ENCODE measurements around the gene PPP1R12B. TPM values are rescaled to one million over a fixed set of nuclear protein-coding genes. Genes with fewer than 3 reads are reported as not detected.
"Not testable (repeated sequence)": the region's sequence is repeated elsewhere in the genome, so short reads cannot be mapped to it uniquely, and the experiment has no call there.

The PPP1R12B gene
- total RNA-seq, 1 donor from 2014 or later: 636 TPM

DNA sequence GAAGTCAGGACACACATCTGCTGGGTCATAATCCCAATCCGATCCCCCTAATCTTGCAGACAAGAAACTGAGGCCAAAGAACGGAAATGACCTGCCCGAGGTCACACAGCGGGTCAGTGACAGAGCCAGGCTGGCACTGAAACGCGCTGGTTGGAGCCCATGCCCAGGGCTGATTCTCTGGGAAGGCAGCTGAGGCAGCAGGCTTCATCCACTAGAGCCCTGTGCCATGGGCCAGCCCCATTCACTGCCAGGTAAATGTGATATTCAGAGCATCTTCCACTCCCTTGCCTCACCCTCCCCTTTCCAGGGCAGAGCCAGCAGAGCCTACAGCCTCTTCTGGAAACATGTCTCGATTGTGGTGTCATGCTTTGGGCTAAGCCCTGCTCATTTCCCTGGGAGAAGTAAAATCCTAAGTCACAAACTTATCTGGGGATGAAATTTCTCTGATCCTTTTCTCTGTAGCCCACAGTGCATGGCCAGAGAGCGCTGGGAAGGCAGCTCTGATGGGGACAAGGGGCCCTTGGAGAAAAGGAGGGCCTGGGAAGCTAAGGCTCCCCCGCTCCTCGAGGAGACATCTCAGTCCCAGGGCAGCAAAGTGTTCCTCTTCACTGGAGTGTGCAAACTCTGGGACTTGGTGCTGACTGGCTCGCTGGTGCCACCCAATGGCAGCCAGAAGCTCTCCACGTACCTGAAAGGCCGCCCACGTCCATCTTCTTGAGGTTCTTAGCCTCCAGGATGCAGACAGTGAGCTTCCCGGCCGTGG is 251.4 kb downstream of the PPP1R12B start:
- peak; percentile 76 for ATAC-seq (ENCODE audit: poor library complexity)
- intact Hi-C loops (cut with DNase I): no loop called here

DNA sequence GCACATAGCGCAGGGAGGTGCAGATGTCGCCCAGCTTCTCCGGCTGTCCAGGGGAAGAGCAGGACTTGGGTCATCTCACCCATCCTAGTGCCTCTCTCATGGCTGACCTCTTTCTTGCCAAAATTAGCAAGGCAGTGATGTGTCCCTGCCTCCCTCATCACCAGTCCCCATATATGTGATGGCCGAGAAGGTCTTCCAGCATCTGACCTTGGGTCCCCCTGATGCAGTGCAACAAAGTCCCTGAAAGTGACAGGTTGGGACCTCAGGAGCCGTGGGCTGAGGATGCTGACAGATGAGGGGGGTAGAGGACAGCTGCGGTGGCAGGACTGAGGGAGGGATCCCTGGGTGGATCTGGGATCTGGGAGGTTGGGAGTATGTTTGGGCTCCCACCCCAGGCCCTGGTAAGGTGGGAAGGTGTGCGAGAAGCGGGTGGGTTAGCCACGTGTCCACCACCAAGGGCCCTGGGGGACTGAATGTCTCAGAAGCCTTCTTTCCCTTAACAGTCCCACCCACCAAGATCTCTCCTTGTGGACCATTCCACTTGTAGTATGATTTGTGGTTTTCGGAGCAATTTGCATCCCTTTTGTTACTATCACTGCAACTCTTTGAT is 252.0 kb downstream of the PPP1R12B start:
- DNase-seq (no peak), ATAC-seq (ENCODE audit: poor library complexity) (no peak)
- intact Hi-C loops (cut with DNase I): no loop called here

More for the DNA sequence above, 251.4 kb downstream of the PPP1R12B start:
- DNase-seq: peak; percentile 68

DNA sequence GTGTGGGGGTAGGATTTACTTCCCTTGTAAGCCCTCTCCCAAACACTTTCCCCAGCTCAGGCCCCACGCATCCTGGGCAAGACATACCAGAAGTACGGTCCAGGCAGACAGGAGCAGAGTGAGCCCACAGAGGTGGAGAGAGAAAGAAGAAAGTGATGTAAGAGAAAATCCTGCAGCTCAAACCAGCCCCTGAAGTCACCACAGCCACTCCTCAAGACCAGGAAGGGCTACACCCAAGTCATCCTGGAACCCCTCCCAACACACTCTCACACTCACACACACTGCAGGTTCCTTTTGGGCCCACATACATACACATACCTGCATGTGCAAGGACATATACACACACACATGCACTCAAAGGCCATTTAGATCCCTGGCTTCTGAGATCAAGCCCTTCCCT is 254.9 kb downstream of the PPP1R12B start:
- intact Hi-C loops (cut with DNase I): no loop called here
- ATAC-seq (ENCODE audit: poor library complexity) (no peak), DNase-seq (no peak)

DNA sequence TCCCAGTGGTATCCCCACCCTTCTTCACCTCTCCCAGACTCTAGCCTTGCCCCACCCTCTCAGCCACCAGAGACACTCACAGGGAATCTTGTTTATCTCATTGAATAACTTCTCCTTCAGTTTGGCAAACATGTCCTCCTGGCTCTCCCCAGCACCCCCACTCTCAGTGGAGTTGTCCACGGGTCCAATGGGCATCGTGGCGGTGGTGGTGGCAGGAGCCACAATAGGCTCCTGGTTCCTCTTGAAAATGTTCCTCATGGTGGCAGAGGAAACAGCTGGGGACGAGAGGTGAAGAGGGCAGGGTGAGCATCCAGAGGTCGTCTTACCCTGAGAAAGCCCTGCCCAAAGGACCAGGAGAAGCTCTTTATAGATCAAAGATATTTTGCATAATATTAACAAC is 257.0 kb downstream of the PPP1R12B start:
- ATAC-seq (ENCODE audit: poor library complexity) (no peak), DNase-seq (no peak)
- intact Hi-C loops (cut with DNase I): no loop called here

DNA sequence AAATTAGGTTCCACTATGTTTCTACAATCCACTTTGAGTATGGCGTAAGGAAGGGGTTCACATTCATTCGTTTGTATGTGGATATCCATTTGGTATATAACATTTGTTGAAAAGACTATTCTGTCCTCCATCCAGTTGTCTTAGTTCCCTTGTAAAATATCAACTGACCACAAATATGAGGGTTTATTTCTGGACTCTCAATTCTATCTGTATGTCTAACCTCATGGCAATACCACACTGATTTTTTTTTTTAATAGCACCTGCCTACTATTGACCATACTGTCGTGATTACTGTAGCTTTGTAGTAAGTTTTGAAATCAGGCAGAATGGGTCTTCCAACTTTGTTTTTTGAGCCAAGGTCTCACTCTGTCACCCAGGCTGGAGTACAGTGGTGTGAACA is 263.5 kb downstream of the PPP1R12B start:
- intact Hi-C loops (cut with DNase I); DNase-seq; ATAC-seq (ENCODE audit: poor library complexity): not testable (repeated sequence)

DNA sequence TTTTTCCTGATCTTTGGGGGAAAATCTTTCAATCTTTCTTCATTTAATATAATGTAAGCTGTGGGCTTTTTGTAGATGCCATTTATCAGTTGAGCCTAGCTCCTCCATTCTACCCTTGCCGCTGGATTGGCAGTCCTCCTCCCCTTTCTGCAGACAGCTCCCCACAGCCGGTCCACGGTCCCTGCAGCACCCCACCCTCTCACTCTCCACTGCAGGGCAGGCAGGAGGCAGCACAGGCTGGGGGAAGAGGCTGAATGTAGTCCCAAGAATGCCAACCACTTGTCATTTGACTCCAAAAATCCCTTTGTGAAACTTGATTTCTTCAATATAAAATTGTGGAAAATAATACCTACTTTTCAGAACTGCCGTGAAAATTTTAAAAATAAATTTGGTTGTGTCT is 265.1 kb downstream of the PPP1R12B start:
- no peak for ATAC-seq (ENCODE audit: poor library complexity)
- no peak for DNase-seq
- intact Hi-C loops (cut with DNase I): no loop called here

DNA sequence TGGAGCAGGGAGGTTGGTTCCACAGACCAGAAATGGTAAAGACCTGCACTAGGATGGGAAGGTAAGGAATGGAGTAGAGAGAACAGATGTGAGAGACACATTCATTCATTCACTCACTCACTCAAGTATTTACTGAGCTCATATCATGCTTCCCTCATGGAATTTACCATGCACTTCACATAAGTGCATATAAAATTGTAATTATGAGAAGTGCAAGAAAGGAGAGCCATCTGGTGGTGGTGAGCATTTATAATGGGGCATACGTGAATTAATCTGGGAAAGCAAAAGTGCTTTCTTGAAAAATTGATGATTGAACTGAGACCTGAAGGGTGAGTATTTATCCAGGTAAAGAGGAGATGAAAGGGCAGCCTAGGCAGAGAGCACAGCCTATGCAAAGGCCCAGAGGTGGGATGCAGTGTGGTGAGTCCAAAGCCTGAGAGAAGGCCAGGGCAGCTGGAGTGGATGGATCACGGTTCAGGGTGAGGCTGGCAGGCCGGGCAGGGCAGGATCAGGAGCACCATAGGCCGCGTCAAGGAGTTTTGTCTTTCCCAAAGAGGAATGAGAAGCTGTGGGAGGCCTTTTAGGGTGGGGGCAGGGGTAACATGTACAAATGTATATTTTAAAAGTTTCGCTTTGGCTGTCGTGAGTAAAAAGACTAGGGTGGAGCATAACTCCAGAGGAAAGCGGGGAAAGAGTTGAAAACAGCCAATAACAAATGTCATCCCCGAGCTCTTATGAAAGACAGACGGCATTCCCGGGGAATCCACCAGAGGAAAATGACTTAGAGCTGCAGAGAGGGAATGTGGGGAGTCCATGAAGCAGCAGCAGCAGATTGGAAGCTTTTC is 266.1 kb downstream of the PPP1R12B start:
- DNase-seq; intact Hi-C loops (cut with DNase I); ATAC-seq (ENCODE audit: poor library complexity): not testable (repeated sequence)

DNA sequence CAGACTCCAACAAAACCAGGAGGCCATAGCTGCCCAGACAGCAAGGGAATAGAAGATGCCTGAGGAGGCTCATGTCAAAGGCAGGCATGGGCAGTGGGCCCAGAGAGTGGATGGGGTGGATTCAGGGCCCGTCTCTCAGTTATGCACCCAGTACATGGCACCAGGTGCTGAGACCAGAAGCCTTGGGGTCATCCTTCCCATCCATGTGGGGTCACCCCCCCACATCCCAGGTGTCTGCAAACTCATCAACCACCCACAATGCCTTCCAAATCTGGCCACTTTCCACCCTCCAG is 266.7 kb downstream of the PPP1R12B start:
- DNase-seq; intact Hi-C loops (cut with DNase I): not testable (repeated sequence)
- ATAC-seq (ENCODE audit: poor library complexity): peak; percentile 21

DNA sequence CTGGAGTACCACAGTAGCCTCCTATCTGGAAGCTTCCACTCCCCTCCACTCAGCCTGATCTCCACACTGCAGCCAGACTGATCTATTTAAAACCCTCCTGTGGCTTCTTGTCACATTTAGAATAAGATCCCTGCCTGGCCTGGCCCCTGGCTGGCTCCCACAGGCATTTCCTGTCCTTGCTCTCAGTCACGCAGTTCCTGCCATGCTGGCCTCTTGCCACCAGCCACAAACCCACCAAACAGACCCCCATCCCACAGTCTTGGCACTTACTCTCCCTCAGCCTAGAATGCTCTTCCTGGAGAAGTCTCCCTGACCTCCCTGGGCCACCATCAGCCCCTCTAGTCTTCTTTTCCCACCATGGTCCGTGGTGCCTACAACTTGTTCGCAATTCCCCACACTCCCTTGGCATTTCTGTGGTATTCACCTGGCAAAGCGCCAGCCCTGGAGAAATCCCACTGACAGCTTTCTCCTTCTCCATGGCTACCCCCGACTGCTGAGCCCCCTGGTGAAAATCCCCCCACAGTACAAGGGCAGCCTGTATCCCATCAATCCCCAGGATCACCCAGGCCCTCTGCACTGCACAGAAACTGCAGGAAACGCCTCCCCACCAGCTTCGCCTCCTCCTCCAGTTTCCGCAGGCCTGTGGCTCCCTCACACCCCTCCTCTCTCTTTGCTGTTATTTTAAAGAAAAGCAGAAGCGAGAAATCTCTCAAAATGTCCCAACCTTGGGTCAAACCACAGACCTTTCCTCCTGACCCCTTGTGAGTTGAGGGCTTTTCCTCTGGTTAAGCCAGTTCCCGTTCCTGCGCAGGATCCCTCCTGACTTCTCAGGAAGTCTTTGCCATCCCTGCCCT is 267.2 kb downstream of the PPP1R12B start:
- ATAC-seq (ENCODE audit: poor library complexity) (peak; percentile 77), DNase-seq (no peak)
- intact Hi-C loops (cut with DNase I): no loop called here

DNA sequence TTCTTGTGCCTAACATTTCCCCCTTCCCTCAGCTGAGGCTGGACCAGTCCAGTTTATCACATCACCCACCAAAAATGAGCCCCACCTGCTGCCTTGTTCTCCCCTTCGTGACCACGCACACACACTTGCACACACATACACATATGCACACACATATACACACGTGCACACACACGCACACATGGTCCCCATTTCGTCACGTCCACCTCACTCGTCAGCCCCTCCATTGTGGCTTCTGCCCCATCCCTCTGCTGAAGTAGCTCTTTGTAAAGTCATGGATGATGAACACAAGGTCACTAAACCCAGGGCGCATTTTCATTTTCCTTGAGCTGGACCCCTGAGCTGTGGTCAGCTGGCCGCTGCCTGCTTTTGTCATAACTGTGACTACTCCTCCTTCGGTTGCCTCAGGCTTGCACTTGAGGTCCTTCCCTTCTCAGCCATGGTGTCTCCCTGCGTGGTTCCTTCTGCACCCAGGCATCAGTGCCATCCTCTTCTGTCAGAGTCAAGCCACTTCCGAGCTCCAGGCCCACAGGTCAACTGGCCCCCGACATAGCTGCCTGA is 267.9 kb downstream of the PPP1R12B start:
- ATAC-seq (ENCODE audit: poor library complexity) (no peak), DNase-seq (no peak)
- intact Hi-C loops (cut with DNase I): no loop called here

DNA sequence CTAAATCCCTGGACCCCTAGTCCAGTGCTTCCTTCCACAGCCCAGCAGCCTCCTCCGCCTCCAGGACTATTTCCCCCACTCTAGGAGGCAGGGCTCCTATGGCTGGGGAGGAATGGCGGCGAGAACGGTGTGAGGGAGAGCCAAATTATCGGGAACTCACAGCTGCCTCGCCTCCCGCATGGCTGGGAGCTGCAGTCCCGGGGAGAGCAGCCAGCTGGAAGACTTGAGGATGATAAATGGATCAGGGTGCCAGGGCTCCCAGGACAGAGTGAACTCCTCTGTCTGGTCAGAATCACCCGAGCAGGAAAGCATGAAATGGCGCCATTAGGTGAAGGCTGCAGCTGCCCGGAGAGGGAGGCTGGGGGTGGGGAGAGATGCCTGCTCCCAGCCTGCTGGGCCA is 270.5 kb downstream of the PPP1R12B start:
- intact Hi-C loops (cut with DNase I): not testable (repeated sequence)
- DNase-seq (peak; percentile 57), ATAC-seq (ENCODE audit: poor library complexity) (peak; percentile 50)

DNA sequence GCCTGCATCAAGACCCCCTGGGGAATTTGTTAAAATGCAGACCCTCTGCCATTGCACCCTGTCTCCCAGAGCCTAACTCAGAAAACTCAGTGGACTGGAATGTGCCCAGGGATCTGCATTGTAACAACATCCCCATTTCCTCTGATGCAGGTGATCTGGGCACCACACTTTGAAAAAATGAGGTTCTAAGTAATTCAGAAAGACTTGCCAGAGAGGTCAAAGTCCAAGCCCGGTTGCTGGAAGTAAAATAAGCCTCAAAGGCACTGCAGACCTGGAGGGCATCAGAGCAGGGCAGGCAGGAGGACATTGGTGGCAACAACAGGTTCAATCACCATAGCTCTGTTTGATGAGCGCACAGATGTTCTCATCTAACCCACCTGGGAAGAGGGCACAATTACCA is 271.0 kb downstream of the PPP1R12B start:
- intact Hi-C loops (cut with DNase I): no loop called here
- ATAC-seq (ENCODE audit: poor library complexity): no peak
- no peak for DNase-seq

DNA sequence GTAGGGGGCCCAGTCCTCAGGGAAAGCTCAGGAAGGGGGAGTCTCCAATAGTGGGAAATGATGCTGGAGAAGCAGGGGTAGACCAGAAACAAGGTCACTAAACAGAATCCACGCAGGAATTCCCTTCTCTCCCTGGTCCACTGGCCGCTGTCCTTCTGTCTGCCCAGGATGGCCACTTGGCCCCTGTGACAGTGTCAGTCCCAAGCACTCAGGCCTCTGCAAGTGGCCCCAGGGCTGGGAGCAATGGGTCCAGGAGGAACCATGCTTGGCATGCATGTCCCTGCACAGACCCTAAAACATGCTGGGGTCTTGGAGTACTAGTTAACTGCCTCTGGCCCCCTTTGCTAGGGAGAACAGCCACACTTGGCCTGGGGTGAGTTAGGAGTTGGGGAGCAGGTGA is 271.5 kb downstream of the PPP1R12B start:
- DNase-seq; intact Hi-C loops (cut with DNase I); ATAC-seq (ENCODE audit: poor library complexity): not testable (repeated sequence)

DNA sequence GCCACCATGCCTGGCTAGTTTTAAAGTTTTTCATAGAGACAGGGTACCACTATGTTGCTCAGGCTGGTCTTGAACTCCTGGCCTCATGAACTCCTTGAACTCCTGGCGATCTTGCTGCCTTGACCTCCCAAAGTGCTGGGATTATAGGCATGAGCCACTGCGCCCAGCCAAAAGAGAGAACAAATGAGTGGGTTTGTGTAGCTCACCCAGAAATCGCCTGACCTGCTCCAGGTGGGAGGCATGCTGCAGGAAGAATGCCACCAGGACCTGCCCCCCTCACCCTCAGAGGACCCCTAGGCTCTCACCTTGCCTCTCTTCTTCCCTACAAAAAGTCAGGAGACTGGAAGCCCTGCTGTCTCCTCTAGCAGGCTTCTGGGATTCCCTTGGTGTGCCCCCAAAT is 272.9 kb downstream of the PPP1R12B start:
- DNase-seq (no peak), ATAC-seq (ENCODE audit: poor library complexity) (no peak)
- intact Hi-C loops (cut with DNase I): no loop called here

DNA sequence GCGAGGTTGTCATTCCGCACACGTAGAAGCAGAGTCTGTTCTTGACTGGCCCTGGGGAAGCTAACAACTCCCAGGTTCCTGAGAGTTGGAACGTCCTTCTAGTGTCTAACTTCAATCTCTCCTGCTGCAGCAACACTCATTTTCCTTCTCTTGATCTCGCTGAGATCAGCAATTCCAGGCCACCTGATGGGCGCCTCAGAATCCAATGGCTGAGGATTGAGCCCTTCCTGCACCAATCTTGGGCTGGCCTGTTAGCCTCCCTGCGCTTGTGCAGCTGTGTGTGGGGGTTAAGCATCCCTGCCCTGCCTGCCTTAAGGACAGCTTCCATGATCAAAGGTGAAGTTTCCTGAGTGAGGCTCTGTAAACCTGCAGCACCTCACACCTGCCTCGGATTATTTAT is 273.9 kb downstream of the PPP1R12B start:
- intact Hi-C loops (cut with DNase I): no loop called here
- no peak for DNase-seq
- no peak for ATAC-seq (ENCODE audit: poor library complexity)

DNA sequence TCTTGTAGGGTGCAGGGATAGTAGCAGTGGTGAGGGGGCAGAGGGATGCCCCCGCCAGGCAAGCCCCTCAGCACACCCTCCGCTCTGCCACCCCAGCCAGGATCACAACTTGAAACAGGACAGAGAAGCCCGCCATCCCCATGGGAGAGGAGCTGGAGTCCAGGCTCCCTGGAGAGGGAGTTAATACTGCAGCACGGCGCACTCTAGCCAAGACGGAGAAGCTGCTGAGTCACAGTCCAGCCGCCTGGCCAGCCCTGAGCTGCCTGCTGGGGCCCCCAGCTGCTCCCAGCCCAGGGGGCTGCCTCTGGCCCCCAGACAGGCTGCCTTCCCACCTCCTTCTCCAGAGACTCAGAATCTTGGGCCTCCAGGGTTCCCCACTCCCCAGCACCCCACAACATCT is 274.6 kb downstream of the PPP1R12B start:
- peak; percentile 61 for DNase-seq
- intact Hi-C loops (cut with DNase I): no loop called here
- ATAC-seq (ENCODE audit: poor library complexity): peak; percentile 51

DNA sequence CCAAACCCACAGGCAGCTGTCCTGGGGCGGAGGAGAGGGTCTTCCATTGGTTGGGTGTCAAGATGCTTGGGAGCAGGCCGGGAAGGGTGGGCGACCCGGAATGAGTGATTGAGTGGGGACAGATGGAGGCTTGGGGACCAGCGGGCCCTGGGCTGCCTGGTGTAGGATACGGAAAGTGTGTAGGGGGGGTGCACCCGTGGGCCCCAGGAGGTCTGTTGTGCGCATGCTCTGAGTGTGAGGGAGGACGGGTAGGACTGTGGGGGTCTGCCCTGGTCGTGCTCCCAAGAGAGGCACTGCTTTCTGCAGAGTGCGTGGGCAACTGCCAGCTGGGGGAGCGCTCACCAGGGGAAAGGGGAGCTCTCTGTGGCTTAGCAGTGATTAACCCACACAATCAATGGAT is 275.0 kb downstream of the PPP1R12B start:
- ATAC-seq (ENCODE audit: poor library complexity); intact Hi-C loops (cut with DNase I); DNase-seq: not testable (repeated sequence)

DNA sequence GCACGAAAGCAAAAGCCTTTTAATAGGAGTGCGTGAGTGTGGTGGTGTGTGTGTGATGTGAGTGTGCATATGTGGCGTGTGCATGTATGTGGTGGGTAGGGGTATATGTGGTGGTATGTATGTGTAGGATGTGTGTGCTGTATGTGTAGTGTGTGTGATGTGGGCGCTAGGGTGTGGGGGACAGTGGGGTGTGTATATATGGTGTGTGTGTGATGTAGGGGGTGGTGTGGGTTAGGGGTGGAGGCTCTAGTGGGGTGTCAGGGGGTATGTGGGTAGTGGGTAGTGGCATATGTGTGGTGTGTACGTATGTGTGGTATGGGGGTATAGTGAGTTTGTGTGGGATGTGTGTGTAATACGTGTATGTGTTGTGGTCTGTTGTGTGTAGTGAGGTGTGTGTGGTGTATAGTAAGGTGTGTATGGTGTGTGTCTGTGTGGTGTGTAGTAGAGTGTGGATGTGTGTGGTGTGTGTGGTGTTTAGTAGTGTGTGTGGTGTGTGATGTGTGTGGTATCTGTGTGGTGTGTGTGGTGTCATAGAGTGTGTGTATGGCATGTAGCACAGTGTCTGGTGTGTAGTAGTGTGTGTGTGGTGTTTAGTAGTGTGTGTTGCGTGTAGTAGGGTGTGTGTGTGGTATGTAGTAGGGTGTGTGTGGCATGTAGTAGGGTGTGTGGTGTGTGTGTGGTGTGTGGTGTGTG is 275.7 kb downstream of the PPP1R12B start:
- ATAC-seq (ENCODE audit: poor library complexity) (no peak), DNase-seq (no peak)
- intact Hi-C loops (cut with DNase I): no loop called here
